ENCODE measurements around the gene MYZAP.

Gene MYZAP

GRCh38 chr15:57565311-57565710, 26.4 kb upstream of the MYZAP start:
- no peak for DNase-seq

GRCh38 chr15:57566834-57567233, 24.9 kb upstream of the MYZAP start:
- no peak for DNase-seq

- DNase-seq, result no peak
Measured at GRCh38 chr15:57567891-57568290, 23.8 kb upstream of the MYZAP start.

DNA sequence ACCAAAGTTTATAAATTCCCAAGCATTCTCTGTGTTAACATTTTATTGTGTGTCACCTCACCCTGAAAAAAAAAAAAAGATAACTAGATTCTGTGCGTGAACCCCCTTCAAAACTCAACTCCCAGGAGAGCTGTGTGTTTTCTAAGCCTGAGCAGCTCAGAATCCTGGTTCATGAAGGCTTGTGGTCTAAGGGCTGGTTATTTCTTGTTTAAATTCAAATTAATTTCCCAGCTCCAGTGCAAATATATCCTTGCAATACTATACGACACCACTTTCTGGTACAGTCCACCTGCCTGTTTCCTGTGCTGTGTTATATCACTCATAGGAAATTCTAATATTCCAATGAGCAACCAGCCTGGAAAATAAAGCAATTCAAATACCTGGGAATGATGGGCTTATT, 23.4 kb upstream of the MYZAP start:
- DNase-seq, result no peak

GRCh38 chr15:57570340-57570739, 21.4 kb upstream of the MYZAP start:
- no peak for DNase-seq

DNA sequence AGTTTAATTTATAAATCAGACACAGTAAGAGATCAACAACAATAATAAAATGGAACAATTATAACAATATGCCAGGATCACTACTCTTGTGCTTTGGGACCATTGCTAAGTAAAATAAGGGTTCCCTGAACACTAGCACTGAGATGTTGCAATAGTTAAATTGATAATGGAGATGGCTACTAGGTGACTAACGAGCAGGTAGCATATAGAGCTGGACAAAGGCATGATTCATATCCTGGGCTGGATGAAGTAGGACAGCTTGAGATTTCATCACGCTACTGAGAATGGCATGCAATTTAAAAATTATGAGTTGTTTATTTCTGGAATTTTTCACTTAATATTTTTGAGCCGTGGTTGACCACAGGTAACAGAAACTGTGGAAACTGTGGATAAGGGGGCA, 20.7 kb upstream of the MYZAP start:
- DNase-seq, result no peak

- DNase-seq, result no peak
Measured at GRCh38 chr15:57571725-57572124, 20.0 kb upstream of the MYZAP start.

GRCh38 chr15:57572468-57572867, 19.2 kb upstream of the MYZAP start:
- no peak for DNase-seq

- no peak for DNase-seq
Measured at GRCh38 chr15:57573151-57573550, 18.6 kb upstream of the MYZAP start.

DNA sequence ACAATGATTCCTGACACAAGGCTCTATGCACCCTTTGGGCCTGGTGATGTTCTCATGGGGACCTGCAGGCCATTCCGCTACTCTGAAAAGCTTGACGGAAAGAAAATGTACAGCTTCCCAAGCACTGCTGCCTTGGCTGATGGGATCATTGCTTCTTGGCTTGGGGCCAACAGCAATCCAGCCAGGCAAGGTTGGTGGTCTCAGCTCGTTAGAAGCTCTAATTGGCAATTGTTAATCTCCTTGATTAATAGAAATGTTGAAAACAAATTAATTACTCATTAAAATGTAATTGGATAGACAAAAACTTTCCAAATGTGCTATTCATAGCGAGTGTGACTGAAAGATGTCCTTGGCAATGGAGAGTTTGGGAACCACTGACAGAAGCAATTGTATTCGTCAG, 16.3 kb upstream of the MYZAP start:
- no peak for DNase-seq

DNA sequence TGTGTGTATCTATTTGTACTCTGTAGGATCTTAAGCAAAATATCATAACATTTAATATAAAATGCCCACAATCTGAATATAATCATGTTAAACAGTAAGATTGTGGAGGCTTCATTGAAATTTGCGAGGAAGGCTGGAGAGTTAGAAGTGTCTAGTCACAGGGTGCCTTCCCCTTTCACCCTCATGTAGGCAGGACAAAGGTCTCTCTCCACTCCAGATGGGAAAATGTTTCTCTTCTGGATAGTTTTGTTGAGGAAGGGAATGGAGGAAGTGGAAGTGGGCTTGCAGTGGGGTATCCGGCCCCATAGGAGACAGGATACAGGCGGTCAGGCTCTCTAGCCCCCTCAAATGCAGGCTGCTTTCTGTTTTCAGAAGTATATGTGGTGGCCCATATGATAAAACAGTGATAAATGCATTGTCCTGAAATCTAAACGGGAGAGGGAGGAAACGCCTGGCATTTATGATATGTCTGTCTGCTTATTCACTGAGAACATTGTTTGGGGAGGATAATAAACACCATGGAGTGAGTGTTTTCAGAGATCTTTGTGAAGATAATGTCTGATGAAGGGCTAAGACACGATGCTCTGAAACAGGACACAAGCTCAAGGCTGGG, 13.3 kb upstream of the MYZAP start:
- no peak for DNase-seq

DNA sequence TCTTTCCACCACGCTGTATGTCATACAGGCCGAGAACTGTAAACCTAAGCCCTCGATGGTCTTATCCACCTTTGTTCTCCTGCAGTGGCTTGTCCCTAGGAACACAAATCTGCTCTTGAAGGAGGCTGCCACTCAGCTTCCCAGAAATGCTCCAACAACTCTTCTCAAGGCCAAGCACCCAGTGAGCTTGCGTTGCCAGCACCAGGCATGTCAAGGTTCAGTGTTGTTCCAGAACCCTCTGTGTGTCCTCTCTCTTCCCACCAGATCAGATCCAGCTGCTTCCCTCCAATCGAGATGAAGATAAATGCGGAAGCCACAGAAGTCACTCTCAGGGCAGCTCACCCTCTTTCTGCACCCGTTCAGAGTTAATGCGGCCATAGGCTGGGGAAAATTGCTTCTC, 11.3 kb upstream of the MYZAP start:
- no peak for DNase-seq

- no peak for DNase-seq
Measured at GRCh38 chr15:57580866-57581265, 10.8 kb upstream of the MYZAP start.

DNA sequence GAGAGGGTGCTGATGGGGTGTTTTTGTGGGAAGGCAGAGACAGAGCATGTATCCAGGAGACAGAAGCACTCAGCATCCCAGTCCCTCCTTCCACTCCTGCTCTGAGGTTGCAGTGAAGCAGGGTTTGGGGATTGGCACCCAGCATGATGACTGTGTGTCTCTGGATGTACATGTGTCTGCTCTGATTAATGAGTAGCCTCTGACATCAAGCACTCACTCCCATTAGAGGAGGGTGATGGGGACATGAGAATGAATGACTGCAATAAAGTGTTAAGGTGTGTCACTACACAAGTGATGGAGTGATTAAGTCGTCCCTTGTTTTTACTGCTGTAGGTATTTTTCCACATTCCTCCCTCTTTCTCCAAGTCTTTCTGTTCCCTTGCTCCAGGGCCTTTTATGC, 9.6 kb upstream of the MYZAP start:
- no peak for DNase-seq

- DNase-seq, result no peak
Measured at GRCh38 chr15:57583282-57583681, 8.4 kb upstream of the MYZAP start.

DNA sequence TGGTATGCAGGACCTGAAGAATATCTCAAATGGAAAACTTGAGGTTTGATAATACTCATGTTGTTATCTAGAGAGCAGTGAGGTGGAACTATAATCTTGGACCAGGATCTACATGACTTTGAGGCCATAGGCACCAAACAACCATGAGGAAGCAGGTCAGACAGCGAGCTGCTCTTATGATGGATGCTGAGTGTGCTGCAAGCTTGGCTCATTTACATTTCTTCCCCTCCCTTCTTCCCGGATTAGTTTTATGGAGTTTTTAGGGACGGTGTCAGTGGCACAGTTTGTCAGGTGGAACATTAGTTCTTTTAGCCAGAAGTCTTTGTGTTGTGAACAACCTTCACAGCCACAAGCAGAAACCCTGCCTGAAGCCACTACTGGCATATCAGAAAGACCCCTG, 8.0 kb upstream of the MYZAP start:
- no peak for DNase-seq

DNA sequence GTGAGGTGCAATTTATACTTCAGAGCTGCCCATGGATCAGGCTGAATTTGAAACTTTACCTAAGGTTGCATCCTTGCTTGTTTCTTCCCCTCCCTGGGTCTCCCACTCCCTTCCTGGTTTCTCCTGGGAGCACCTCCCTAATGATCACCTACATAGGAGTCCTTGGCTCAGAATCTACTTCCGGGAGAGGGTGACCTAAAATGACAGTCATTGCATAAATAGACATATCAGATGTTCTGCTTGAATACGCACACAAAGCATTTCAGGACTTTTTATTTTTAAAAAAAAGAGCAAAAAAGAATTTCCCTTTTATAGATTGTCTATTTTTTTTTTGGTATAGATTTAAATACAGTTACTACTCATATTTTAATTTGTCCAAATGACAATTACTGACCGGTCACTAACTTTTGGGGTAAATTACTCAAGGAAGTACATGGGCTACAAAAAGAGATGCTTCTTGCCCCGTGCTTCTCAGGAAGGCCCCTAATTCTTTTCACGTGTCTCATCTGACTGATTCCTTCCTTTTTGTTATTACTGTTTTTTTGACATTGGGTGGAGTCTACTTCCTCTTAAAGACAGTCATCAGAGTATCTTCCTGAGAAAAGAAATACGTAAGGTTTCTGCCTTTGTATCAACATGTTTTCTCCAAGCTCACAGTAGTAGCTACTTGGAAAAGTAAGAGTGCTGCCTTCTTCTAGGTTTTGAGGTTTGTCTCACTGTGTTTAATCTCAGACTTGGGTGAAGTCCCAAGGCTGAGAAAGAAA, 4.9 kb upstream of the MYZAP start:
- DNase-seq, result no peak

DNA sequence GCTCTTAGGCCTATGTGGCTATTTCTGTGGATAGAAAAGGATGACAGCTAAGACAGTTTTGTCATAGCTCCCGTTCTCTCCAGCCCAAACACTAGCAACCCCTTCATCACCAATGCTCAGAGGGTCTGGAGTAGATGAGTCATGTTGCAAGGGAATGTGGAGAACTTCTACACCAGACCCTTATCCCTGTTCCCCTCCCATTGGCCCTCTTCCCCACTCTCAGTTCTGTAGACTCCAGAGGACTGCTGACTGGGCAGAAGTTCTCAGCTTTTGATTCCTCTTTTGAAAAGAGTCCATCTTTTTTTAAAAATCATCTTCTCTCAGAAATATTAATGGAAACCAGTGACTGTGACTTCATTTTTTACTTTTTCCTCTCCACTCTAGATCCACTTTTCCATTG, 2.4 kb upstream of the MYZAP start:
- DNase-seq, result no peak

- DNase-seq, result no peak
Measured at GRCh38 chr15:57589754-57590153, 1.9 kb upstream of the MYZAP start.

DNA sequence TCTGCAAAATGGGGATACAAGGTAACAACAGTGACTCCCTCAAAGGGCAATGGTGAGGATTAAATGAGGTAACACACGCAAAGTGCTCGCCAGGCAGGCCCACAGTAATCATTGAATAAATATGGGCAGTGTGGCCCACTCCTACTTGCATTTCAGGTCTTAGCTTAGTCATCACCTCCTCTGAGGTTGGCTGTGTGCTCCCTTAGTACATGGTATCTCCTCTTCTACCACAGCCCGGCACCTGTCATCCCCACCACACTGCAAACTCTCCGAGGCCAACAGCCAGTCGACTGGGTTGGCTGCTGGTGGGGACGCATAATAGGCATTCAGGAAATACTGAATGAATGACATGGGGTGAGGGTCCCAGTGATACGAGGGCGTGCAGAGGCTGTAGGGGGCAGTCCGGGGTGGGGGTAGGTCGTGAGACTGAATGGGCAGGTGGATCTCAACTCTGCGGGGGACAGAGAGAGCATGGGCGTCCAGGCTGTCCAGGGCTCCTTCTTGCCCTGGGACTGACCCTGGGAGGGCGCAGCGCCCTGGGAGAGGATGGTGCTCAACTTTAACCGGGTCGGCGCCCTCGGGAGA, 375 bp upstream of the MYZAP start:
- no peak for DNase-seq

DNA sequence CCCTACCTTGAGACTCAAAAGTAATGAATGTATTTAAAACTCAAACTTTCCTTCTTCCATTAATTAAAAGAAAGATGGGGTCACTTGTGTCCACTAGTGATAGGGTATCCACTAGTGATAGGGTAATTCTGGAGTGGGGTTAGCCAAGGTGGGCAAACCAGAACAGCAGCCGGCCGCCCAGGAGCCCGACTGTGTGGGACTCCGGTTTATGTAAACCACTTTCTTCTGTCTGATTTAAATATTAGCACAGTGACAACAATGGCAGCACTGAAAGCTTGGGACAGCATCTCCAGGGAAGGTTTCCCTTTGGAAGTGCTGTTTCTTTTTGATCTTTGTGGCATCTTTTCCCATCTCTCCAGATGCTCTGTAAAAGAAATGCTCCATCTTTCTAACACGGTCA, 722 bp downstream of the MYZAP start:
- DNase-seq, result no peak

DNA sequence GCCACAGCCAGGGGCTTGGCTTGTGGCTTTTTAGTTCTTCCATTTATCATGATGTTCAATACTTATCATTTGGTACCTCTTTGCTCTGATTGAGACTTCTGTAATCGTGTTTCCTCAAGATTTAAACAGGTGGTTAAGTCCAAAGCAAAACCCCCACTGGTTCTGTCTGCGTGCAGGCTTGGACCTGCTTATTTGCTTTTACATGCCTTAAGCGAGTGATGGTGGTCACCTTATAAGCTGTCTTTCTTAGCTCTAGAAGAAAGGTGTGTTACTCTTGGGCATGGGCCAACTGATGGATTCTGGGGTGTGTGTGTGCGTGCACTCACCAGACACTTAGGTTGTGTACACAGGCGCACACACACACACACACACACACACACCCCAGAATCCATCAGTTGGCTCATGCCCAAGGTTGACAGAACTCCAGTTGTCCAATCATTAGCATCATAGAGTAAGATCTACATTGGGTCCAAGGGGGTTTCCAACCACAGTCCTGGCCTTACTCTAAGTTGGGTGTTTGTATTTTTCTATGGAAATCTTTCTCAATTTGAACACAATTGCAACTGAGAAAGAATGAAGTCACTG, 1.2 kb downstream of the MYZAP start:
- DNase-seq, result no peak

GRCh38 chr15:57594479-57594878, 2.8 kb downstream of the MYZAP start:
- no peak for DNase-seq

Data from NCI-H2171 treated with DMSO at 0.1 percent for 48 hours (cell line).